LoVo (cell line): Measurements from ENCODE around the gene SYCE1L.
"Not testable (repeated sequence)": the region's sequence is repeated elsewhere in the genome, so short reads cannot be mapped to it uniquely, and the experiment has no call there.

Source experiments
- DNase-seq: peaks from one replicate; pipeline ENCODE4 v3.0.0-alpha.2; 2016; ENCODE audit warnings: low spot score

Gene SYCE1L

GRCh38 chr16:77206533-77206932 is 7.3 kb downstream of the SYCE1L start:
- no peak for DNase-seq

GRCh38 chr16:77207030-77207429 is 7.8 kb downstream of the SYCE1L start:
- no peak for DNase-seq

GRCh38 chr16:77208382-77208781 is 9.2 kb downstream of the SYCE1L start:
- DNase-seq, result no peak

DNA sequence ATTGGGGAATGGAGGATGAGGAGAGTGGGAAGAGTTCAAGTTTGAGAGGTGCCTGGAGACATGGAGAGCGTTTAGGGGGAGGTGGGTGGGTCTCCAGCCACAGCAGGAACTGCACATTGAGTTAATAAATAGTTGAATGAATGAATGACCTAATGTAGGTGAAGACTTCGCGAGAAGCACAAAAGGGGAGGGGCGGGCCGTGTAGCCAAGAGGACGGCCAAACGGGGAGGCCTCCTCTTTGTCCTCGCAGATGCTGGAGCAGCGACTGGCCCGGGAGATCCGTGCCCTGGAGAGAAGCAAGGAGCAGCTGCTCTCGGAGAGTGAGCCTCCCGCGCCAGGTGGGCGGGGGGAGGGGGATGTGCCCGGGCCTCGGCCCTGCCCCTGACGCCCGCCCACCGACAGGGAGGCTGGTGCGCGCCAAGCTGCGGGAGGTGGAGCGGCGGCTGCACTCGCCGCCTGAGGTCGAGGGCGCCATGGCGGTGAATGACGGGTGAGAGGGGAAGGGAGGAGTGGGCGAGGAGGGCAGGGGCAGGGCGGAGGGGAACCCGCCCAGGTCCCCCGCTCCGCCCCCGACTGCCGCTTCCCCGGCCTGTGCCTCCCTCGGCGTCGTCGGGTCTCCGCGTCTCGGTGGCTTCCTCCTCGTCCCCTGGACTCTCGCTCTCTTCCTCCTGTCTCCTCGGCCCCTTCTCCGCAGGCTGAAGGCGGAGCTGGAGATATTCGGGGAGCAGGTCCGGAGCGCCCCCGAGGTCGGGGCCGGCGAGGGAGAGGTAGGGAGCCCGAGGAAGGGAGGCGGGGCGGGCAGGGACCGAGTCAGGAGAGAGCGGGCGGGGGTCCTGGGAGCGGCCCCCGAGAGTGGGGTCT is 12.9 kb downstream of the SYCE1L start:
- DNase-seq, result peak; percentile 31

DNA sequence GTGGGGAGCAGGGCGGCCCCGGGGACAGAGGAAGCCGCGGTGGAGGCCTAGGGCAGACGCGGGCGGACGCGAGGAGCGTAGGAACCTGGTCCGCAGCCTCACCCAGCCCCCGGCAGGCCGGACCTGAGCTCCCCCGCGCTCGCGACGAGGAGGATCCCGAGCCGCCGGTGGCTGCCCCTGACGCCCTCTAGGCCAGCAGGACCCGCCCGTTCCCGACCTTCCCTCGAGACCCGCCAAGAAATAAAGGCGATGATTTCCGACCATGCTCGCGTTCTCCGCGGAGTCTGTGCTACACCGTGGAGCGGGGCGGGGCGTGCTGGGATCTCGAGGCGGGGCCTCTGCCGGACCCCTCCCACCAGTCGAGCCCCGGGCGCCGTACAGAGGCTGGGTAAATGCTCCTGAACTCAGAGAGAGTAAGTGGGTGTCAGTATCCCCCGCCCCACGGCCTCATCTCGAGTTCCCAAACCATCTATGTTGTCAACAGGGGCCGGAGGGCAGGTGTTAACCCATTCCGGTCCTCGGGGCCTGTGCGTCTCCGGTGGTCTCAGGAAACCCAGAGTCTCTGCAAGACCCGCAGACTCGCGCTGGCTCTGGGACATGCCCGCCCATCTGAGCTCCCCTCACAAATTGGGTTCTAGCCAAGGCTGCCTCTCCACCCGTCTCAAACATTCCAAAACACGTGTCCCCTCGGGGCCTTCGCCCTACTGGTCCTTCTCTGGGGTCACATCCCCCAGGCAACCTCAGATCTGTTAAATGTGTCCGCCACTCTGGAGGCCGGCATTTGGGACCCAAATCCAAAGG is 13.7 kb downstream of the SYCE1L start:
- DNase-seq, result peak; percentile 59

GRCh38 chr16:77213542-77214106 is 14.4 kb downstream of the SYCE1L start:
- peak; percentile 71 for DNase-seq

- no peak for DNase-seq
Measured at GRCh38 chr16:77214411-77215138, 15.4 kb downstream of the SYCE1L start.

GRCh38 chr16:77219437-77219836 is 20.2 kb downstream of the SYCE1L start:
- no peak for DNase-seq

DNA sequence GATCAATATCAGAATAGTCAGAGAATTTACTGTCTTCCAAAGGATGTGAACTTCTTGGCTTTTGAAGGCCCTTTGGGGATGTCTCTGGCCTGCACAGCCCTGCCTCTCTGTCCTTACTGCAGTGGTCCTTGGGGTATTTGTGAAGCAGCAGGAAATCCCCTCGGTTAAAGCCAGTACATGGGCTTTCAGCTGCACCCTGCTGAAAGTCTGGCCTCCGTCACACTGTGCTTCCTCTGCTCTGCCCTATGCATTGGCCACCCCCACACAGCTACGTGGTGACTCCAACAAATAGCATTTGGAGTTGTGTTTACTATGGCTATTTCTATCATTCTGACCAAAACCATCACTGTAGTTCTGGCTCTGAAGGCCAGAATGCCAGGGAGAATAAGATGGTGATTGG is 21.2 kb downstream of the SYCE1L start:
- DNase-seq, result no peak

GRCh38 chr16:77221482-77221881 is 22.3 kb downstream of the SYCE1L start:
- no peak for DNase-seq

DNA sequence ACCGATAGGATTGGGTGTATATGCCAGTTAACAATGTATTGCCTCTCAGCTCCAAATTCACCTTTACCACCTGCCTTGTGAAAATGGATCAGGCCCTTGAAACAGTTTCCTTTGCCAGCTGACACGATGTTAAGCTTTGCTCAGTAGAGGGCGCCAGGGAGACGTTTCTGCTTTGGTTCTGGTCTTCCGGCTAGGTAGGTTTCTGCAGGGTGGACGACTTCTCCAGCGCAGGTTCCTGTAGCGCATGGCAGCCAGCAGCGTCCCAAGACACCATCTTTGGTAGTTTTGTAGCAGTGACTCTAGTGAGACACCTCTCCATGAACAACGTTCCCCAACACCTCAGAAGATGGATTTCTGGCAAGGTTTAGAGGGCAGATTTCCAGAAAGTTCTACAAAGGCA is 24.0 kb downstream of the SYCE1L start:
- DNase-seq, result no peak

DNA sequence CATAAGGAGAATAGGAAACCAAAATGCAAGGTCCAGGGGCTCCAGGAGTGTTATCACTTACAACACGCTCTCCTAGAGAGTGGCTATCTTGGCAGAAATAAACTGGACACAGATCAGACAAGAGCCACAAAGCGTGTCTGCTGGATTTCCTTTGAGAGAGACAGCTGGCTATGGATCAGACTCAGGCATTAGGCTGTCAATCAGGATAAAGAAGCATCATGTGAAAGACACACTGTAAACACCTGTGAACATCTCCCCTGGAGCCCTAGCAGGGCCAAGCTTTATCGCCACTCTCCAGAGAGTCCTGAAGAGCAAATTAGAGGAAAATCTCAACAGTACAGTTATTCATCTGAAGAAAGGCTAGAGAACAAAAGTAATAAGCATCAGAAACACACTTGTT is 26.0 kb downstream of the SYCE1L start:
- no peak for DNase-seq

- no peak for DNase-seq
Measured at GRCh38 chr16:77227745-77228144, 28.5 kb downstream of the SYCE1L start.

DNA sequence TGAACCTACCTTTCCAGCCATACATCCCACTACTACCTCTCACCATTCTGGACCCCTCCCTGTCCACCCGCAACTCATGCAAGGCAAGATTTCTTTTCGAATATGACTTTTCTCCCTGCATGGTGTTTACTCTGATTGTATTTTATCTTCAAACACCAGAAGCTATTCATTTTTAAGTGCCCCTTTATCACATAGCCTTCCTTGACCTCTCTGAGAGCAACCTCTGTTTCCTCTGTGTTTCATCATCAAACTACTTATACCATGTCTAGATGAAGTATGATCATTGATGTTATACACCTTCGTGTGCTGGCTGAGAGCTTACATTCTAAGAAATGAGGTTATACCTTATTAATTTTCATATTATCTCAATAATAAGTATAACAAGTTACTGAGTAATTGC is 31.8 kb downstream of the SYCE1L start:
- DNase-seq, result no peak

- DNase-seq, result no peak
Measured at GRCh38 chr16:77233799-77234519, 34.8 kb downstream of the SYCE1L start.

DNA sequence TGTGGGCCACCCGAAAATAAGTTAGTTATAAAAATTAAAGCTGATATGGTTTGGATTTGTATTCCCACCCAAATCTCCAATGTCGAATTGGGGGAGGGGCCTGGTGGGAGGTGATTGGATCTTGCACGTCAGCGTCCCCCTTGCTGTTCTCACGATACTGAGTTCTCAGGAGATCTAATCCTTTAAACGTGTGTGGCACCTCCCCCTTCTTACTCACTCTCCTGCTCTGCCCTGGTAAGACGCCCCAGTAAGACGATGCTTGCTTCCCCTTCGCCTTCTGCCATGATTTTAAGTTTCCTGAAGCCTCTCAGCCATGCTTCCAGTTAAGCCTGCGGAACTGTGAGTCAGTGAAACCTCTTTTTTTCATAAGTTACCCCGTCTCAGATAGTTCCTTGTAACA is 35.4 kb downstream of the SYCE1L start:
- DNase-seq, result no peak

DNA sequence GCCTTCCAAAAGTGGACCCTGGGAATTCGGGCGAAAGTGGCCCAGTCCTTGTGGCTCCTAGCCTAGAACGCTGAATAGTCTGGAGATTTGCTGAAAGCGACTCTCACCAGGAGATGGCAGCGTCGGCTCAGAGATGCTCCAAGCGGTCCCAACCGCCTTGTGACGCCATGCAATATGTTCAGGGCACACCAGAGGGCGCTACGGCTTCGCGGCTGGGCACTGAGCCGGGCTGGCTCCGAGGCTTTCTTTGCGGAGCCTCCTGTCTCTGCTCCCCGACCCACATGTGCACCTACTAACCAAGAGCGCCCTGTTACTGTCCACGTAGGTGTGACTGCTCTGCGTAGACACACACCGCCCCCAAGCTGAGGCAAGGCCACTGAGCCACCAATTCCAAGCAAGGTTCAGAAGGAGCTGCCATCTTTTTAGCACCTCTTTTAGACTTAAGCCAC is 36.9 kb downstream of the SYCE1L start:
- DNase-seq, result peak; percentile 81

DNA sequence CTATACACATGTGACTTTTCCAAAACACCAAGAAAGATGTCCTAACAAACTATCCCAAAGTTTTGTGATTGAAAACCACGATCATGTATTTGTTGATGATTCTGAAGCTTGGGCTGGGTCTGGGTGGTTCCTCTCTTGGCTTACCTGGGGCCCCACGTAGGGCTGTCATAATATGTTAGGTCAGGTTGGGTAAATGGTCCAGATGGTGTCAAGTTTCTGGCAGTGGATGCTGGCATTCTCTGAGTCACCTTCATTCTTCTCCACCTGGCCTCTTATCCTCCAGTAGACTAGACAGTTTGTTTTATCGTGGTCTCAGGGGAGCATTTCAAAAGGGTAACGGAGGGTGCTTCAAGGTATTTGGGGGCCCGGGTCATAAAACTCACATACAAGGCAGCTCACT is 39.4 kb downstream of the SYCE1L start:
- no peak for DNase-seq

DNA sequence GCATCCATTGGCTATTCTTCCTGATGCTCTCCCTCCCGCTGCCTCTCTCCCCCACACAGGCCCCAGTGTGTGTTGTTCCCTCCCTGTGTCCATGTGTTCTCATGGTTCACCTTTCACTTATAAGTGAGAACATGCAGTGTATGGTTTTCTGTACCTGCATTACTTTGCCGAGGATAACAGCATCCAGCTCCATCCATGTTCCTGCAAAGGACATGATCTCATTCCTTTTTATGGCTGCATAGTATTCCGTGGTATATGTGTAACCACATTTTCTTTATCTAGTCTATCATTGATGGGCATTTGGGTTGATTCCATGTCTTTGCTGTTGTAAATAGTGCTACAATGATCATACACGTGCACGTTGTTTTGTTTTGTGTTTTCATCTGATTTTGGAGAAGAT is 43.3 kb downstream of the SYCE1L start:
- DNase-seq, result not testable (repeated sequence)

- no peak for DNase-seq
Measured at GRCh38 chr16:77246150-77246549, 46.9 kb downstream of the SYCE1L start.

- DNase-seq, result no peak
Measured at GRCh38 chr16:77250400-77250799, 51.2 kb downstream of the SYCE1L start.
